Left forelimb (tissue), 1 donor: Measurements from ENCODE around the gene RPL28.
"Not testable (repeated sequence)": the region's sequence is repeated elsewhere in the genome, so short reads cannot be mapped to it uniquely, and the experiment has no call there.

Experiments
- DNase-seq: peaks from one replicate; pipeline ENCODE4 v3.0.0-alpha.2; 2018; ENCODE audit warnings: low spot score

The RPL28 gene

GRCh38 chr19:55426042-55426441, 40.3 kb downstream of the RPL28 start:
- DNase-seq: no peak

DNA sequence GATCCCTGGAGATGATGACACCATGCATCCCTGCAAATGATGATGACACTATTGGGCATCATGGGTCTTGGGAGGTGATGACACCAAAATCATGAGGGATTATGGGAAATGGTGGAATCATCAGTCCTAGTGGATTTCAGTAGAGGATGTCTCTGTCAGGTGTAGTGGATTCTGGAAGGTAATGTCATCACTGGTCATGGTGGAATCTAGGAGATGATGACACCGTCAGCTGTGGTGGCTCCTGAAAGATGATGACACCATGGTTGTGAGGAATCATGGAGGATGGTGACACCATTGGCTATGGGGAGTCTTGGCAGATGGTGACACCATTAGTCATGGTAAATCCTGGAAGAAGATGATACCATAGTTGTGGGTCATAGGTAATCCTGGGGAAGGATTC, 45.5 kb downstream of the RPL28 start:
- DNase-seq: no peak

- DNase-seq: no peak
These were observed 46.7 kb downstream of the RPL28 start for GRCh38 chr19:55432241-55432959.

GRCh38 chr19:55433292-55433691, 47.6 kb downstream of the RPL28 start:
- no peak for DNase-seq

DNA sequence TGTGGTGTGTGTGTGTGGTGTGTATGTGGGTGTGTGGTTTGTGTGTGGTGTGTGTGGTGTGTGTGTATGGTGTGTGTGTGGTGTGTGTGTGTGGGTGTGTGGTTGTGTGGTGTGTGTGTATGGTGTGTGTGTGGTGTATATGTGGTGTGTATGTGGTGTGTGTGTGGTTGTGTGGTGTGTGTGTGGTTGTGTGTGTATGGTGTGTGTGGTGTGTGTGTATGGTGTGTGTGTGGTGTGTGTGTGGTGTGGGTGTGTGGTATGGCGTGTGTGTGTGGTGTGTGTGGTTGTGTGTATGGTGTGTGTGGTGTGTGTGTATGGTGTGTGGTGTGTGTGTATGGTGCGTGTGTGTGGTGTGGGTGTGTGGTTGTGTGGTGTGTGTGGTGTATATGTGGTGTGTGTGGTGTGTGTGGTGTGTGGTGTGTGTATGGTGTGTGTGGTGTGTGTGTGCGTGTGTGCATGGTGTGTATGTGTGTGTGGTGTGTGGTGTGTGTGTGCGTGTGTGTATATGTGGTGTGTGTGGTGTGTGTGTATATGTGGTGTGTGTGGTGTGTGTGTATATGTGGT, 48.7 kb downstream of the RPL28 start:
- no peak for DNase-seq

DNA sequence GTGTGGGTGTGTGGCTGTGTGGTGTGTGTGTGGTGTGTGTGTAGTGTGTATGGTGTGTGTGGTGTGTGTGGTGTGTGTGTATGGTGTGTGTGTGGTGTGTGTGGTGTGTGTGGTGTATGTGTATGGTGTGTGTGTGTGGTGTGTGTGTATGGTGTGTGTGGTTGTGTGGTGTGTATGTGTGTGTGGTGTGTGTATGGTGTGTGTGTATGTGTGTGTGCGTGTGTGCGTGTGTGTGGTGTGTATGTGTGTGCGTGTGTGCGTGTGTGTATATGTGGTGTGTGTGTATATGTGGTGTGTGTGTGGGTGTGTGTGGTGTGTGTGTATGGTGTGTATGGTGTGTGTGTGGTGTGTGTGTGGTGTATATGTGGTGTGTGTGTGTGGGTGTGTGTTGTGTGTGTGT, 49.3 kb downstream of the RPL28 start:
- DNase-seq: no peak

DNA sequence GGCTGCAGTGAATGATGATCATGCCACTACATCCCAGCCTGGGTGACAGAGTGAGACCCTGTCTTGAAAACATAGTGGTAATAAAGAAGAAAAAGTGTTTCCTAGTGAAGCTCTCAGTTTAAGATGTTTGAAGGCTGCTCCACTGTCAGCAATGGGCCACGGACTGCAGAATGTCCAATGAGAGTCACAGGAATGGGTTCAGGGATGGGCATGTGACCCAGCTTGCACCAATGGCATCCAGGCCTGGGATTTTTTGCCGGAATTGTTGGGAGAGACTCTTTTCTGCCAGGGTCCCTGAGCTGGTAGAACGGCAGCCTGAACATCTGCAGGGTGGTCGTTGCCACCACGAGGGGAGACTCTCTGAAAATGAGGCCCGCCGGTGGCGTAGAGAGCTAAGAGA, 51.1 kb downstream of the RPL28 start:
- DNase-seq: no peak

DNA sequence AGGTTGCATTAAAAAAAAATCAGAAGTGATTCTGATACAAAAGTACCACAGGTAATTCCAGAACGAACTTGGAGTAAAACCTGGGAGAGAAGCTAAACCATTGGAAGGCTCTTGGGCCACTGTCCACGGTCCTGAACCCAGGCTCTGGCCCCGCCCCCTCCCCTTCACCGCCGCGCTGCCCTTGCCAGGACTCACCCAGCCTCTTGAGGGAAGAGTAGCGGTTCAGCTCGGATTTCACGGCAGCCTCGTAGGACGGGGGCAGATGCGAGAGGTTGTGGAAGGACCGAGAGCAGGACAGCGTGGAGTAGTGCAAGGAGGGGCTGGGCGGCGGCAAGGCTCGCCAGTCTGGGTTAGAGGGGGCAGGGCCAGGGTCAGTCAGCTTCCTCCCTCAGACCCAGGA, 51.7 kb downstream of the RPL28 start:
- DNase-seq: peak; percentile 86

DNA sequence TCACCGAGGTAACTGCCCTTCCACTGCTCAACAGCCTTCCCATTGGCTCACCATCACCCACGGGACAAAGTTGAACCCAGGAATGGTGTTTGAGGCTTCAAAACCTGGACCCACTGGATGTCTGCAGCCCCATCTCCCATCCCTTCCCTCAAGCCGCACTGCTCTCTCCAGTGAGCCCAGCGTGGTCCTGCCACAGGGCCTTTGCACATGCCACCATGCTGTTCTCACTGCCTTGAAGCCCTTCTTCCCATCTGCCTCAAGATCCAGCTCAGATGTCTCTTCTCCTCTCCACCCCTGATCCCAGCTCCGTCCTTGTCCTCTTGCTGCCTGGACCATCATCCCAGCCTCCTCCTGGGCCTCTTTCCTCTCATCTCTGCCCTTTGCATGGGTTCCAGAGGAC, 53.3 kb downstream of the RPL28 start:
- no peak for DNase-seq

DNA sequence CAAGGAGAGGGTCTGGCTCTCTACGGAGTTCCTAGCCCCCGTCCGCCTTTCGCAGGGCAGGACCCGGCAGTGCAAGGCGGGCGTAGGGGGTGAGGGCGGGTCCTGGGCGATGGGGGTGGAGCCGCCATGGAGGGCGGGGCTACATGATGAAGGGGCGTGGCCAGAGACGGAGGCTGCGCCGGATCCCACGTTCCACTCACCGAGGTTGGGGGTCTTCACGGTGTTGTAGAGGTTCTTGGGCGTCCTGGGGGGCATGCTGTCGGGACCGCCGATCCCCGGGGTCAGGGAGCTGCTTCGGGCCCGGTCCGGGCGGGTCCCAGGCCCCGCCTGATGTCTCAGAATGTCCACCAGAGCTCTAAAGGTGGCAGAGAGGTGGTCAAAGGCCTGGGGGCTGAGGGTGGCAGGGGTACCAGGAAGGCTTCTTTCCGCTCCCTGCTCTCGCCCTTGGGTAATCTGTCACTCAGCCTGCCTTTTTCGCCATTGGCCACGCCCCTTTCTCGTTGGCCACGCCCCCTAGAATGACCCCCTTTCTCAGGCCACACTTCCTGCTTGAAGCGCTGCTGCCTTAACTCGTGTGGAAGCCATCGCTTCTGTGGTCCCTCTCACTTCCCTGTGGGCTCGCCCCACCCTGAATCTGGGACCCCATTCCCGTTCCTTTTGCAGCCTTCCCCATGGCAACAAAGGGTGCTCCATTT, 54.8 kb downstream of the RPL28 start:
- DNase-seq: no peak

- no peak for DNase-seq
These were observed 55.6 kb downstream of the RPL28 start for GRCh38 chr19:55441319-55441691.

GRCh38 chr19:55441692-55442321, 56.1 kb downstream of the RPL28 start:
- DNase-seq: no peak

GRCh38 chr19:55442372-55442961, 56.7 kb downstream of the RPL28 start:
- no peak for DNase-seq

DNA sequence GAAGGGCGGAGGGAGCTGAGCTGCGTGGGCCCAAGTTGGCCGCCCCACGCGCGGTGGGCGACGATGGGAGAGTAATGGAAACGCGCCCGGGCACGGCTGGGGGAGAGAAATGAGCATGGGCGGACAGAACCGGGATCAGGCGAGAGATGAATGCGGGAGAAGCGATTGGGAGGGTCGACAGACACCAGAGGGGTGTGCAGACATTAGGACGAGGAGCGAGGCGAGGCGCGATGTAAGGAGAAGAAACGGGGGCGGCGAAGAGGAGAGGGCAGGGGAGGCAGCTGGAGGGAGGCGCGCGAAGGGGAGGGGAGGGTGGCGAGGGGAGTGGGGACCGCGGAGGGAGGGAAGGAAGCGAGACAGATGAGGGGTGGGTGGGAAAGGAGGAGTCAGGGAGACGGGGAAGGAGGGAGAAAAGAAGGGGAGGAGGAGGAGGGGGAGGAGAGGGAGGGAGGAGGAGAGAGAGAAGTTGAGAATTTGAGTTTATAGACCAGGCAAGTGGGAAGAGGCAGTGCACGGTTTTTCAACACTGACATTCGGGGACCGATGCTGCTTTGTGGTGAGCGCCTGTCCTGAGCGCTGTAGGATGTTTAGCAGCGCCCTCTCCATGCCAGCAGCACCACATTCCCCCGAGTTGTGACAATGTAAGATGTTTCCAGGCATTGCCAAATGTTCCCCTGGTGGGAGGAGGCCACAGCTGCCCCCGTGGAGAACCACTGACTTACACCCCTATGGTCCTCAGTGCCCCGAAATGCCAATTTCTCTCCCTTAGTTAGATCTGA, 57.5 kb downstream of the RPL28 start, which contains the start of gene SHISA7:
SHISA7 (minus strand) TSS at position 256 of the 779 bp plus-strand sequence. CDS start 437 bp downstream, outside the sequence.
- DNase-seq: no peak

DNA sequence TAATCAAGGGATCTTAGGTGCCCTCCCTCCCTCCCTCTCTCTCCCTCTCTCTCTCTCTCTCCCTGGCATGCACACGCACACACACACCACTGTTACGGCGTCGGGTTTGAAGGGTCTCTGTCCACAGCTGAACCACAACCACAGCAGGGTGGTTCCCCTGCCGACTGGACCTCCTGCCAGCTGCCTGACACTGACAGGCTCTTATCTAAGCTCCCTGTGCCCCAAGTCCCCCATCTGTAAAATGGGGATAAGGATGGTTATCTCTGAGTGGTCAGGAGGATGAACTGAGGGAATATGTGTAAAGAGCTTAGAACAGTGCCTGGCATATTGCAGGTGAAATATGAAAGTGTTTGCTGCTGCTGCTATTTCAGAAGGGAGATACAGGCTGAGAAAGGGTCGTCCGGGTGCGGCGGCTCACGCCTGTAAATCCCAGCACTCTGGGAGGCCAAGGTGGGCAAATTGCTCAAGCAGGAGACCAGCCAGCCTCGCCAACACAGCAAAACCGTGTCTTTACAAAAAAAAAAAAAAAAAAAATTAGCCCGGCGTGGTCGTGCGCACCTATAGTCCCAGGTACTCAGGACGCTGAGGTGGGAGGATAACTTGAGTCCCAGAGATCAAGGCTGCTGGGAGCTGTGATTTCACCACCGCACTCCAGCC, 58.2 kb downstream of the RPL28 start:
- DNase-seq: no peak

DNA sequence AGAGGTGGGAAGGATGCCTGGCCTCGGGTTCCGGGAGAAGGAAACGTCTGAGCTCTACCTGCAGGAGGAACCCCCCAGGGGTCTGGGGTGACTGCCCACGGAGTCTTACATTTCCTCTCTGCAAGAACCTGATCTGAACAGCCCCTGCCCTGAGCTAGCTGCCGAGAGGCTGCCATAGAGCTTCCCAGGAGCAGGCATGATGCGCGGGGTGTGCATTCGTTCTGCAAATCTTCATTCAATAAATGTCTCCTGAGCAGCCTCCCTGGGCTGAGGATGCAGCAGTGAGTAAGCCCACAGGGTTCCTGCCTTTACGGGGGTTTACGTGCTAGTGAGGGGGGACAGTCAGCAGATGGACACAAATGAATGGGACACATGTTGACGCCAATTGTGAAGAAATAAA, 58.9 kb downstream of the RPL28 start:
- no peak for DNase-seq

- DNase-seq: no peak
These were observed 60.3 kb downstream of the RPL28 start for GRCh38 chr19:55446060-55446459.

DNA sequence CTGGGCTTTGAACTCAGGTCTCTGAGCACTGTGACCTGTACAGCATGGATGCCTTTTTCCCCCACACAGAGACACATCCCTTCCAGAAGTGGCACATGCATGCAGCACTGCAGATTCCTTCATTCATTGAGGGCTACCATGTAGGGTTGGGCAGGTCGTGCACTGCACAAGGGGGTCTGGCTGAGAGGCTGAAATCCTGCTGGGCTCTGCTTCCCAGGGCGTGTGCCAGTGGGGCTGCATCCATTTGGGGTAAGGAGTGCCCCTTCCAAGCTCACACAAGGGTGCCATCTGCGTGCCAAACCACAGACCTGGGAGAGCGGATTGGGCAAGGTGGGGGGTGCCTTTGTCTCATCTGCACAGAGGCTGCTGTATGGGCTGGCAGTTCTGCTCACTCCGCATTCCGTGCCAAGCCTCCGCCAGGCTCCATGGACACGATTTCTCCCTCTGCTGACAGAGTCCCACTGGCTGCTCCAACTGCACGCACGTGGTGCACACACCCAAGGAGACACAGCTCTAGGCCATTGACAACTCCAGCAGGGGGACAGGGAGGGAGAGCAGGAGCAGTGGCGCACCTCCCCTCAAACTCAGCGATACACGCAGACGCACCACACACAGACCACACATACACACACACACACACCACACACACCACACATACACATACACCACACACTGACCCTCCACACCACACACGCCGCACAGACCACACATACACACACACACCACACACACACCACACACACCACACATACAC, 61.9 kb downstream of the RPL28 start:
- DNase-seq: no peak

- DNase-seq: not testable (repeated sequence)
These were observed 62.4 kb downstream of the RPL28 start for GRCh38 chr19:55448175-55448490.

GRCh38 chr19:55449469-55449868, 63.7 kb downstream of the RPL28 start:
- DNase-seq: no peak
